Measurements from ENCODE around the gene TCN1. TPM values are rescaled to one million over a fixed set of nuclear protein-coding genes. Genes with fewer than 3 reads are reported as not detected.

Gene TCN1
- total RNA-seq, 2 experiments from 2014 or later, result not detected

DNA sequence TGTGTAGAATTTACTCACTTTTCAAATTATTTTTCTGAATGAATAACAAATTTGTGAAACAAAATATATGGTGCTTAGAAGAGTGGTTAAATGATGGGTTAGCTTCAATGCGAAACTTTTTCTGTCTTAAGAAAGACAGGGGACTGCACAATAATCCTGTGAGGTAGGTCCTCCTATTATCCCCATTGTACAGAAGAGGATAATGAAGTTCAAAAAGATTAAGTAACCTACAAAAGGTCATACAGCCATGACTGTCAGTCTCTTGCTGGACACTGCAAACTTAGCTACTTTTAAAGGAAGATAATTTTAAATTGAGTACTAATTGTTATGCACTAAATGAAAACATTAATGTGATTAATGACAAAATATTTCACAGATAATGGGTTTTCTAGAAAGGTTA, 17.3 kb upstream of the TCN1 start:
- intact Hi-C loops (cut with micrococcal nuclease; ENCODE audit: unreplicated experiment), result no loop called here
- no TSS peak for BruUV-seq (replicated peaks)

DNA sequence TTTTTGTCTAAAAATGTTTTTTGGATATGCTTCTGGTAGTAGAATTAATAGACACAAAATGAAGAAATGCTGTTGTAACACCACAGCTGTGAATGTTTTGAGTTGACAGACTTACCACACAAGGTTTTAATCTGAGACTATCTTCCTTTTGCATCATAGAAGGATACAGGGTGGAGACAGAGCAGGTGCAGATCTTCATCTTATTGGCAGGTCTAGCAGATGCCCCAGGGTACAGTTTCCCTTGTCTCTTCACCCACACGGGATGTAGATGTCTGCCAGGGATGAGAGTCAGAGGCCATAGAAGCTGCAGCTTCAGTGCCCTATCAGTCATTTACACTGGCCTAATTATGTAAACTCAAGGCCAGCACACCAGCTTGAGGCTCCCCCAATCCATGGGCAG, 13.3 kb upstream of the TCN1 start:
- BruUV-seq (replicated peaks), result no TSS peak
- CTCF ChIA-PET (ENCODE audit: unreplicated experiment), result no interaction called here
- no peak for TF ChIP-seq EZH2phosphoT487 (IDR thresholded peaks at IDR 0.05; ENCODE audit: borderline replicate concordance, low read depth, low read length)
- TF ChIP-seq, protein P1, sequence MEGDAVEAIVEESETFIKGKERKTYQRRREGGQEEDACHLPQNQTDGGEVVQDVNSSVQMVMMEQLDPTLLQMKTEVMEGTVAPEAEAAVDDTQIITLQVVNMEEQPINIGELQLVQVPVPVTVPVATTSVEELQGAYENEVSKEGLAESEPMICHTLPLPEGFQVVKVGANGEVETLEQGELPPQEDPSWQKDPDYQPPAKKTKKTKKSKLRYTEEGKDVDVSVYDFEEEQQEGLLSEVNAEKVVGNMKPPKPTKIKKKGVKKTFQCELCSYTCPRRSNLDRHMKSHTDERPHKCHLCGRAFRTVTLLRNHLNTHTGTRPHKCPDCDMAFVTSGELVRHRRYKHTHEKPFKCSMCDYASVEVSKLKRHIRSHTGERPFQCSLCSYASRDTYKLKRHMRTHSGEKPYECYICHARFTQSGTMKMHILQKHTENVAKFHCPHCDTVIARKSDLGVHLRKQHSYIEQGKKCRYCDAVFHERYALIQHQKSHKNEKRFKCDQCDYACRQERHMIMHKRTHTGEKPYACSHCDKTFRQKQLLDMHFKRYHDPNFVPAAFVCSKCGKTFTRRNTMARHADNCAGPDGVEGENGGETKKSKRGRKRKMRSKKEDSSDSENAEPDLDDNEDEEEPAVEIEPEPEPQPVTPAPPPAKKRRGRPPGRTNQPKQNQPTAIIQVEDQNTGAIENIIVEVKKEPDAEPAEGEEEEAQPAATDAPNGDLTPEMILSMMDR (conservative IDR thresholded peaks at IDR 0.05; ENCODE audit: low read length), result no peak

More for the DNA sequence above, 17.3 kb upstream of the TCN1 start:
- no peak overlapping the region for H2AFZ ChIP-seq (ENCODE audit: low read length)
- H3K4me1 ChIP-seq (ENCODE audit: insufficient read depth, low read length, poor library complexity, severe bottlenecking), result no peaks in the 10 kb centered on the region
- H3K79me2 ChIP-seq (ENCODE audit: insufficient read depth, low read depth, low read length), result no peaks in the 10 kb centered on the region
- ChIA-PET POLR2A (no interaction called here), CTCF (ENCODE audit: unreplicated experiment) (no interaction called here)
- DNase-seq (ENCODE audit: low spot score), result no peak
- no peaks in the 10 kb centered on the region for H3K36me3 ChIP-seq (ENCODE audit: insufficient read depth, low read length)
- no peak overlapping the region for H3K4me2 ChIP-seq (ENCODE audit: low read length)
- no peaks in the 10 kb centered on the region for H3K9me3 ChIP-seq (ENCODE audit: low read length)
- H3K9me2 ChIP-seq (ENCODE audit: insufficient read depth, low read length), result no peaks in the 10 kb centered on the region
- TF ChIP-seq EZH2phosphoT487 (IDR thresholded peaks at IDR 0.05; ENCODE audit: borderline replicate concordance, low read depth, low read length), result no peak
- TF ChIP-seq, protein P1 (conservative IDR thresholded peaks at IDR 0.05; ENCODE audit: low read length), result no peak
- H4K20me1 ChIP-seq (ENCODE audit: insufficient read depth, low read length), result no peaks in the 10 kb centered on the region
- H3K27ac ChIP-seq (ENCODE audit: low read depth, low read length, poor library complexity, severe bottlenecking), result no peak overlapping the region
- no peak overlapping the region for H3K4me3 ChIP-seq (ENCODE audit: low read depth, low read length, poor library complexity, severe bottlenecking)

DNA sequence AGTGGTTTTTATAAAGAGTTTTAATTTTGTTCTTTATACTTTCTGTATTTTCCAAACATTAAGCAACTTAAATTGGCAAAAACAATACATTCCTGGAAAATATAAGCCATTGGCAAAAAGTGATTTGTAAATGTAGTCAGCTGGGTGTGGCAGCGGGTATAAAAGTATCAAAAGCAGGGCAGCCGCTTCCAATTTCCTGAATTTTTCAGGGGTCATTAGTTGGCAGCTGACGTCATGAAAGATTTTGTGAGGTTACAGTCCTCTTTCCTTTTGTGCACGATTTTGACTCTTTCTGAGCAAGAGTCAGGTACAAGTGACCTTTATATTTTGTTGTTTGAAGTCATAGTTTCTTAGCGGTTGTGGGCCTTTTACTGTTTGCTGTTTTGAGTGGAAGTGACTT, 12.3 kb upstream of the TCN1 start, which contains the start of gene OOSP3:
TSS of gene OOSP3 (plus strand) at position 208 of the 400 bp plus-strand sequence. CDS start at position 235, 27 bp downstream.
- Histone ChIP-seq H3K9me2 (ENCODE audit: insufficient read depth, low read length) (no peaks in the 10 kb centered on the region), H3K4me3 (ENCODE audit: low read depth, low read length, poor library complexity, severe bottlenecking) (no peak within 1 kb of the TSS), H3K36me3 (ENCODE audit: insufficient read depth, low read length) (no peaks in the 10 kb centered on the region), H3K27ac (ENCODE audit: low read depth, low read length, poor library complexity, severe bottlenecking) (no peak within 1 kb of the TSS), H4K20me1 (ENCODE audit: insufficient read depth, low read length) (no peaks in the 10 kb centered on the region), H3K9me3 (ENCODE audit: low read length) (no peaks in the 10 kb centered on the region), H2AFZ (ENCODE audit: low read length) (no peak within 1 kb of the TSS), H3K4me1 (ENCODE audit: insufficient read depth, low read length, poor library complexity, severe bottlenecking) (no peaks in the 10 kb centered on the region), H3K79me2 (ENCODE audit: insufficient read depth, low read depth, low read length) (no peaks in the 10 kb centered on the region), H3K4me2 (ENCODE audit: low read length) (no peak within 1 kb of the TSS)
- CTCF ChIA-PET (ENCODE audit: unreplicated experiment), result no interaction called here
- POLR2A ChIA-PET, result no interaction called here
- intact Hi-C loops (cut with micrococcal nuclease; ENCODE audit: unreplicated experiment), result no loop called here
- no peak for DNase-seq (ENCODE audit: low spot score)
- no TSS peak for BruUV-seq (replicated peaks)
- TF ChIP-seq, protein P1 (conservative IDR thresholded peaks at IDR 0.05; ENCODE audit: low read length), result no peak
- TF ChIP-seq EZH2phosphoT487 (IDR thresholded peaks at IDR 0.05; ENCODE audit: borderline replicate concordance, low read depth, low read length), result no peak

More for the DNA sequence above, 13.3 kb upstream of the TCN1 start:
- no peak overlapping the region for H3K4me2 ChIP-seq (ENCODE audit: low read length)
- intact Hi-C loops (cut with micrococcal nuclease; ENCODE audit: unreplicated experiment), result no loop called here
- no peak for DNase-seq (ENCODE audit: low spot score)
- H4K20me1 ChIP-seq (ENCODE audit: insufficient read depth, low read length), result no peaks in the 10 kb centered on the region
- H3K4me1 ChIP-seq (ENCODE audit: insufficient read depth, low read length, poor library complexity, severe bottlenecking), result no peaks in the 10 kb centered on the region
- H3K9me2 ChIP-seq (ENCODE audit: insufficient read depth, low read length), result no peaks in the 10 kb centered on the region
- H3K4me3 ChIP-seq (ENCODE audit: low read depth, low read length, poor library complexity, severe bottlenecking), result no peak overlapping the region
- no peak overlapping the region for H2AFZ ChIP-seq (ENCODE audit: low read length)
- H3K79me2 ChIP-seq (ENCODE audit: insufficient read depth, low read depth, low read length), result no peaks in the 10 kb centered on the region
- H3K9me3 ChIP-seq (ENCODE audit: low read length), result no peaks in the 10 kb centered on the region
- no peak overlapping the region for H3K27ac ChIP-seq (ENCODE audit: low read depth, low read length, poor library complexity, severe bottlenecking)
- no peaks in the 10 kb centered on the region for H3K36me3 ChIP-seq (ENCODE audit: insufficient read depth, low read length)
- POLR2A ChIA-PET, result interaction anchor here (0.6 kb wide), 1 partner anchor 596 kb away, joined by 3 read pairs; no protein-coding TSS in a partner anchor
